Prostate gland (tissue), 2 donors: Measurements from ENCODE around the gene ADD2.

ENCODE experiments used
- POLR2A ChIP-seq: fragments of 450-650 bp; IDR thresholded peaks from one replicate; pipeline ENCODE4 v1.6.1; 2016; ENCODE audit warnings: antibody characterized with exemption, mild to moderate bottlenecking
- POLR2AphosphoS5 ChIP-seq: sonication (generic); formaldehyde crosslinking; IDR thresholded peaks from one replicate; pipeline ENCODE4 v1.6.1; 2017; ENCODE audit warnings: antibody characterized with exemption
- TF ChIP-seq, protein P1 (sequence below), 4 experiments: fragments of 200-600 bp in 2 of 4; fragments of 450-650 bp in 2 of 4; sonication (generic) in 2 of 4; IDR thresholded peaks; 1 replicate in 3 of 4; 2 replicates in 1 of 4; pipeline ENCODE4 v1.5.1; 2016 to 2019; ENCODE audit warnings: antibody characterized with exemption in 4 of 4, mild to moderate bottlenecking in 2 of 4, moderate library complexity in 2 of 4

DNA sequence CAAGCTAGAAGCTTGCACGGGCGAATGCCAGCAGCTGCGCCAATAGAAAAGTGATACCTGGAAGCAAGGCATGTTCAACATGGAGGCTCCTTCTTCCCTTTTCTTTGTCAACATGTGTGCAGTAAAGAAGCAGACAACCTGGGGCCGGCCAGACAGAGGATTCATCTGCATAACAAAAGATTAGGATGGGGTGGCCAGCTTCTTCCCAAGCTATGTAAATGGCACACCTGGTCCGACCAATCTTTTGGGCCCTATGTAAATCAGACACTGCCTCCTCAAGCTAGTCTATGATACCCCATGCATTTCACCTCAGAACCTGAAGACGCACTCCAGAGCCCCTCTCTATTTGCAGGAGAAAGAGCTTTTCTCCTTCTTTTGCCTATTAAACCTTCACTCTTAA lies 148.0 kb downstream of the ADD2 start:
- TF ChIP-seq, protein P1, sequence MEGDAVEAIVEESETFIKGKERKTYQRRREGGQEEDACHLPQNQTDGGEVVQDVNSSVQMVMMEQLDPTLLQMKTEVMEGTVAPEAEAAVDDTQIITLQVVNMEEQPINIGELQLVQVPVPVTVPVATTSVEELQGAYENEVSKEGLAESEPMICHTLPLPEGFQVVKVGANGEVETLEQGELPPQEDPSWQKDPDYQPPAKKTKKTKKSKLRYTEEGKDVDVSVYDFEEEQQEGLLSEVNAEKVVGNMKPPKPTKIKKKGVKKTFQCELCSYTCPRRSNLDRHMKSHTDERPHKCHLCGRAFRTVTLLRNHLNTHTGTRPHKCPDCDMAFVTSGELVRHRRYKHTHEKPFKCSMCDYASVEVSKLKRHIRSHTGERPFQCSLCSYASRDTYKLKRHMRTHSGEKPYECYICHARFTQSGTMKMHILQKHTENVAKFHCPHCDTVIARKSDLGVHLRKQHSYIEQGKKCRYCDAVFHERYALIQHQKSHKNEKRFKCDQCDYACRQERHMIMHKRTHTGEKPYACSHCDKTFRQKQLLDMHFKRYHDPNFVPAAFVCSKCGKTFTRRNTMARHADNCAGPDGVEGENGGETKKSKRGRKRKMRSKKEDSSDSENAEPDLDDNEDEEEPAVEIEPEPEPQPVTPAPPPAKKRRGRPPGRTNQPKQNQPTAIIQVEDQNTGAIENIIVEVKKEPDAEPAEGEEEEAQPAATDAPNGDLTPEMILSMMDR (IDR thresholded peaks at IDR 0.05), result no peak
- TF ChIP-seq POLR2A (no peak), POLR2AphosphoS5 (no peak)
